PC-3 (cell line): ENCODE data around the gene TSNAX. TPM values are rescaled to one million over a fixed set of nuclear protein-coding genes. Genes with fewer than 3 reads are reported as not detected.
"Not testable (repeated sequence)": the region's sequence is repeated elsewhere in the genome, so short reads cannot be mapped to it uniquely, and the experiment has no call there.

ENCODE experiments used
- ATAC-seq: fragments of 200-7000 bp; cut with Tn5 transposase; 2 replicates; pipeline ENCODE4 v1.9.1; 2020; ENCODE audit warnings: mild to moderate bottlenecking, moderate library complexity
- BruUV-seq: library from RNA; stranded (reverse); fragments of 400-500 nt; replicated peaks from 2 replicates; lab custom pipeline; 2021; lab: Mats Ljungman, UMichigan
- CTCF ChIA-PET: fragments of 300-600 bp; sonication (Branson Sonifier 250); formaldehyde crosslinking; loops from one replicate; lab custom pipeline; 2022; ENCODE audit warnings: antibody characterized with exemption; lab: Charles Lee
- POLR2A ChIA-PET: fragments of 300-600 bp; sonication (Branson Sonifier 250); formaldehyde crosslinking; loops from one replicate; lab custom pipeline; 2022; ENCODE audit warnings: antibody characterized with exemption; ENCODE audit not compliant: unreplicated experiment; lab: Charles Lee
- DNase-seq: peaks from one replicate; pipeline ENCODE4 v3.0.0-alpha.2; 2015
- H2AFZ ChIP-seq: fragments of 300-600 bp; sonication (generic); 2 replicates; pipeline ENCODE4 v1.6.0; 2016; ENCODE audit warnings: antibody characterized with exemption, low read length
- H3F3A ChIP-seq: fragments of 300-600 bp; sonication (generic); one replicate; pipeline ENCODE4 v1.6.0; 2017; ENCODE audit warnings: antibody characterized with exemption, low read length, control low read depth, mild to moderate bottlenecking; ENCODE audit not compliant: unreplicated experiment
- H3K27ac ChIP-seq: fragments of 300-600 bp; sonication (generic); 2 replicates; pipeline ENCODE4 v1.5.1; 2016; ENCODE audit warnings: mild to moderate bottlenecking, low read length
- H3K27me3 ChIP-seq: fragments of 300-600 bp; sonication (generic); 2 replicates; pipeline ENCODE4 v1.6.1; 2016; ENCODE audit warnings: low read length, mixed read lengths
- H3K36me3 ChIP-seq: fragments of 300-600 bp; sonication (generic); 2 replicates; pipeline ENCODE4 v1.6.1; 2016; ENCODE audit warnings: low read depth, mixed run types, low read length, mixed read lengths
- H3K4me1 ChIP-seq: fragments of 300-600 bp; sonication (generic); 2 replicates; pipeline ENCODE4 v1.5.1; 2016; ENCODE audit warnings: low read length; ENCODE audit not compliant: insufficient read depth
- H3K4me2 ChIP-seq: fragments of 300-600 bp; sonication (generic); 2 replicates; pipeline ENCODE4 v1.6.0; 2016; ENCODE audit warnings: low read length
- H3K4me3 ChIP-seq: fragments of 300-600 bp; sonication (generic); 2 replicates; pipeline ENCODE4 v1.5.1; 2016; ENCODE audit warnings: mild to moderate bottlenecking, low read length, mixed read lengths
- H3K79me2 ChIP-seq: fragments of 300-600 bp; sonication (generic); 2 replicates; pipeline ENCODE4 v1.6.1; 2017; ENCODE audit warnings: low read length, mixed read lengths
- H3K9ac ChIP-seq: fragments of 300-600 bp; sonication (generic); 2 replicates; pipeline ENCODE4 v1.6.0; 2016; ENCODE audit warnings: mild to moderate bottlenecking, low read length
- H3K9me2 ChIP-seq: fragments of 300-600 bp; sonication (generic); replicated peaks from 2 replicates; pipeline ENCODE4 v1.6.1; 2016; ENCODE audit warnings: mixed run types, low read length, mixed read lengths
- H3K9me3 ChIP-seq: fragments of 300-600 bp; sonication (generic); 2 replicates; pipeline ENCODE4 v1.6.1; 2016; ENCODE audit warnings: low read length, mixed read lengths
- H4K20me1 ChIP-seq: fragments of 300-600 bp; sonication (generic); 2 replicates; pipeline ENCODE4 v1.6.1; 2016; ENCODE audit warnings: low read length, mixed read lengths
- EZH2 ChIP-seq: fragments of 300-600 bp; sonication (generic); IDR thresholded peaks from one replicate; pipeline ENCODE4 v1.6.1; 2017; ENCODE audit warnings: antibody characterized with exemption, mild to moderate bottlenecking, low read length; ENCODE audit not compliant: unreplicated experiment
- EZH2phosphoT487 ChIP-seq: fragments of 300-600 bp; sonication (generic); IDR thresholded peaks from 2 replicates; pipeline ENCODE4 v1.6.1; 2018; ENCODE audit warnings: mild to moderate bottlenecking, antibody characterized with exemption, low read length, borderline replicate concordance
- intact Hi-C: fragments of 100-400 bp; cut with micrococcal nuclease; formaldehyde crosslinking; loops from 2 replicates; pipeline ENCODE4 v1.9.0; 2023
- total RNA-seq: library from RNA; depleted of rRNA; stranded (reverse); fragments of >200 nt; gene quantifications from 2 replicates; pipeline ENCODE4 v1.2.3, GENCODE V29; 2014
- TF ChIP-seq, protein P1 (sequence below): fragments of 300-600 bp; sonication (generic); conservative IDR thresholded peaks from 2 replicates; pipeline ENCODE4 v1.5.1; 2017; ENCODE audit warnings: antibody characterized with exemption, low read depth, mild to moderate bottlenecking, low read length

The TSNAX gene
- total RNA-seq, 1 experiment from 2014 or later = 33.1 TPM

DNA sequence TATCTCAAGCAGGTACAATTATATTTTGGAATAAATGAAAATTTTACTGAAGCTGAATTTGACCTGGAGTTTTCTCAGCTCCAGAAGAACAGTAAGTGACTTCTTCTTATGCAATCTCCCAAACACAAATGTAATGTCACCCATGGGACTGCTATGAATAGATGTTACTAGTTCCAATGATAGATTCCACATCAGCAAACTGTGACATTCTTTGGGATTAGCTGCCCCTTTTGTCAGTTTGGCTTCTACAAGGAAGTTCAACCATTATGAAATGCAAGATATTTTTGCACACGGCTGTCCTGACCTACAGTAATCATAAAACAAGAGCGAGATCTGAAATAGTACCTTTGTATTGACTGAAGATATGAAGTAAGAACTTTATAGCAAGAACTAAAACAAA is 27.8 kb upstream of the TSNAX start:
- no TSS peak for BruUV-seq
- Histone ChIP-seq H3K79me2 (no peaks in the 10 kb centered on the region), H3K36me3 (0 out of 2 replicates have a peak, but pooled peaks cover 2% of the 10 kb centered on the region), H3K9me3 (peaks cover 19% of the 10 kb centered on the region), H3K4me2 (no peak overlapping the region), H3K27ac (no peak overlapping the region), H3K4me3 (no peak overlapping the region), H3F3A (no peaks in the 10 kb centered on the region), H4K20me1 (no peaks in the 10 kb centered on the region), H2AFZ (no peak overlapping the region), H3K9ac (no peak overlapping the region), H3K4me1 (no peaks in the 10 kb centered on the region), H3K27me3 (no peaks in the 10 kb centered on the region), H3K9me2 (no peaks in the 10 kb centered on the region)
- DNase-seq (no peak), ATAC-seq (no peak)
- ChIA-PET CTCF (no interaction called here), POLR2A (no interaction called here)
- intact Hi-C loops = no loop called here
- TF ChIP-seq EZH2 = no peak
- TF ChIP-seq, protein P1, sequence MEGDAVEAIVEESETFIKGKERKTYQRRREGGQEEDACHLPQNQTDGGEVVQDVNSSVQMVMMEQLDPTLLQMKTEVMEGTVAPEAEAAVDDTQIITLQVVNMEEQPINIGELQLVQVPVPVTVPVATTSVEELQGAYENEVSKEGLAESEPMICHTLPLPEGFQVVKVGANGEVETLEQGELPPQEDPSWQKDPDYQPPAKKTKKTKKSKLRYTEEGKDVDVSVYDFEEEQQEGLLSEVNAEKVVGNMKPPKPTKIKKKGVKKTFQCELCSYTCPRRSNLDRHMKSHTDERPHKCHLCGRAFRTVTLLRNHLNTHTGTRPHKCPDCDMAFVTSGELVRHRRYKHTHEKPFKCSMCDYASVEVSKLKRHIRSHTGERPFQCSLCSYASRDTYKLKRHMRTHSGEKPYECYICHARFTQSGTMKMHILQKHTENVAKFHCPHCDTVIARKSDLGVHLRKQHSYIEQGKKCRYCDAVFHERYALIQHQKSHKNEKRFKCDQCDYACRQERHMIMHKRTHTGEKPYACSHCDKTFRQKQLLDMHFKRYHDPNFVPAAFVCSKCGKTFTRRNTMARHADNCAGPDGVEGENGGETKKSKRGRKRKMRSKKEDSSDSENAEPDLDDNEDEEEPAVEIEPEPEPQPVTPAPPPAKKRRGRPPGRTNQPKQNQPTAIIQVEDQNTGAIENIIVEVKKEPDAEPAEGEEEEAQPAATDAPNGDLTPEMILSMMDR = no peak

DNA sequence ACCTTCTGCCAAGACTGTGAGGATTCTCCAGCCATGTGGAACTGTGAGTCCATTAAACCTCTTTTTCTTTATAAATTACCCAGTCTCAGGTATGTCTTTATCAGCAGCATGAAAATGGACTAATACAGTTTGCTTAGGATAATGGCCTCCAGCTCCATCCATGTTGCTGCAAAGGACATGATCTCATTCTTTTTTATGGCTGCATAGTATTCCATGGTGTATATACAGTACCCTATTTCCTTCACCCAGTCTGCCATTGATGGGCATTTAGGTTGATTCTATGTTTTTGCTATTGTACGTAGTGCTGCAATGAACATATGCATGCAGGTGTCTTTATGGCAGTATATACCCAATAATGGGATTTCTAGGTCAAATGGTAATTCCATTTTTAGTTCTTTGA is 25.3 kb upstream of the TSNAX start:
- H3F3A ChIP-seq, H3K9ac ChIP-seq, H2AFZ ChIP-seq, H4K20me1 ChIP-seq, H3K4me2 ChIP-seq, H3K79me2 ChIP-seq, H3K36me3 ChIP-seq, CTCF ChIA-PET, H3K9me2 ChIP-seq, DNase-seq, H3K27me3 ChIP-seq, H3K27ac ChIP-seq, H3K4me1 ChIP-seq, intact Hi-C loops, BruUV-seq, POLR2A ChIA-PET, H3K4me3 ChIP-seq, ATAC-seq: not testable (repeated sequence)
- peaks cover 19% of the 10 kb centered on the region for H3K9me3 ChIP-seq

DNA sequence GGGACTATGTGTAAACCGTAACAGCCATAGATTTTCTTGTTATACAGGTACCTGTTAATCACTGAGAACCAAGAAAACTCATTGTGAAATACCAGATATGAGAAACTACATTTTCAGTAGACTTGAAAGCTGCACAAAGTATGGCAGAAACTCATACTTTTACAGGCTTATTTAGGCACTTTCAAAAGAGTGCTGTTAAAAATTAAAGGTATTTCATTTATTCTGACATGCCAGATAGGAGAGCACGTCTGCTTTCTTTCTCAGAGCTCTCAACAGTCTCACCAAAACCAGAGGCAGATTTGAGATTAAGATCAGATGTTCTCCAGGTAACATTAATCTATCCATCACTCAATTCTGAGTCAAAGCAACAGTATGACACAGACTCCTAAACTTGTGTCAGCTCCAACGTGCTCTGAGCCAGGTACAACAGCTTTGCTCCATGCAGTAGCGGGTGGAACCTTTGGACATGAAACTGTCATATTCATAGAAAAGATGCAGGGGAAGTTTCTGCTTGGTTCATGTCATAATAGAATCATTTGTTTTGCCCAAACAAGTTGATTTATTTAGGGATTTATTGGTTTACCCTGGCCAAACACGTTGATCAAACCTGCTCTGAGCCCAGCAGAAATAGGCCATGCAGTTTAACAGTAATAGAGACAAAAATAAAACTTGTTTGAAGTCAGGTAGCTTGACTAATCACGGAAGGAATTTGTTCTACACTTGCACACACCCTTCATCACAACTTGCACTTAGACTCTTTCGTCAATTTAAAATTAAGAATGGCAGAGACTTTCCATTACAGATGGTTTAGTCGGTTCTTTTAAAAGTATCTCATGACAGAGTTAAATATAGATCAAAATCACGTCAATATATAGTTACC is 20.8 kb upstream of the TSNAX start:
- peak; percentile 47 for ATAC-seq

More for the DNA sequence above, 20.8 kb upstream of the TSNAX start:
- Histone ChIP-seq H3K27me3 (no peaks in the 10 kb centered on the region), H3K9me3 (no peaks in the 10 kb centered on the region), H3K79me2 (no peaks in the 10 kb centered on the region), H3K36me3 (no peaks in the 10 kb centered on the region), H3F3A (no peaks in the 10 kb centered on the region), H3K4me3 (no peak overlapping the region), H4K20me1 (no peaks in the 10 kb centered on the region), H3K4me1 (peaks cover 20% of the 10 kb centered on the region), H3K9ac (no peak overlapping the region), H3K9me2 (no peaks in the 10 kb centered on the region), H3K27ac (peak overlapping the region; percentile 16), H2AFZ (no peak overlapping the region), H3K4me2 (no peak overlapping the region)
- POLR2A ChIA-PET = interaction anchor here (0.6 kb wide), 1 partner anchor 194 kb away, joined by 3 read pairs; no protein-coding TSS in a partner anchor
- CTCF ChIA-PET = no interaction called here
- DNase-seq = peak; percentile 50
- BruUV-seq = no TSS peak
- intact Hi-C loops = no loop called here
- TF ChIP-seq, protein P1 = no peak
- no peak for TF ChIP-seq EZH2phosphoT487
- TF ChIP-seq EZH2 = no peak
